ENCODE results near the gene FGD2.
A peak's percentile ranks its signal among the peaks of the same experiment; 100 is the strongest.

FGD2 gene, protein sequence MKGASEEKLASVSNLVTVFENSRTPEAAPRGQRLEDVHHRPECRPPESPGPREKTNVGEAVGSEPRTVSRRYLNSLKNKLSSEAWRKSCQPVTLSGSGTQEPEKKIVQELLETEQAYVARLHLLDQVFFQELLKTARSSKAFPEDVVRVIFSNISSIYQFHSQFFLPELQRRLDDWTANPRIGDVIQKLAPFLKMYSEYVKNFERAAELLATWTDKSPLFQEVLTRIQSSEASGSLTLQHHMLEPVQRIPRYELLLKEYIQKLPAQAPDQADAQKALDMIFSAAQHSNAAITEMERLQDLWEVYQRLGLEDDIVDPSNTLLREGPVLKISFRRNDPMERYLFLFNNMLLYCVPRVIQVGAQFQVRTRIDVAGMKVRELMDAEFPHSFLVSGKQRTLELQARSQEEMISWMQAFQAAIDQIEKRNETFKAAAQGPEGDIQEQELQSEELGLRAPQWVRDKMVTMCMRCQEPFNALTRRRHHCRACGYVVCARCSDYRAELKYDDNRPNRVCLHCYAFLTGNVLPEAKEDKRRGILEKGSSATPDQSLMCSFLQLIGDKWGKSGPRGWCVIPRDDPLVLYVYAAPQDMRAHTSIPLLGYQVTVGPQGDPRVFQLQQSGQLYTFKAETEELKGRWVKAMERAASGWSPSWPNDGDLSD

GRCh38 chr6:37005061-37005810, at the start of gene FGD2:
TSS of gene FGD2 (plus strand) at chr6:37005655. CDS start at chr6:37005818, 163 bp downstream.
- peak; percentile 19 for DNase-seq (ENCODE audit: low spot score)

GRCh38 chr6:36955671-36956445, 49.6 kb upstream of the FGD2 start:
- no peak for DNase-seq (ENCODE audit: low spot score)

DNA sequence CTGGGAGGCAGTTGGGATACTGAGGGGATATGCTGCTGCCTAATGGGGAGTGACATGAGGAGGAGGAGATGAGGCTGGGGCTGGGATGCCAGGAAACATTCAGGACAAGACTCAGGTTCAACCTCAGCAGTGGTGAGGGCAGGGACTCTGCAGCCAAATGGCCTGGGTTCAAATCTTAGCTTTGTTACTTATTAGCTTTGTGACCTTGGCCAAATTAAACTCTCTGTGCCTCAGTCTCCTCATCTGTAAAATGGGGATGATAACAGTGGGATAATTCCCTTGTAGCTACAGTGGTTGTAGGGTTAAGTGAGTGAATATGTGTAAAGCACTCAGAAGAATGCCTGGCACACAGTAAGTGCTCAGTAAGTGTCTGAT, 49.0 kb upstream of the FGD2 start:
- DNase-seq (ENCODE audit: low spot score), result no peak

DNA sequence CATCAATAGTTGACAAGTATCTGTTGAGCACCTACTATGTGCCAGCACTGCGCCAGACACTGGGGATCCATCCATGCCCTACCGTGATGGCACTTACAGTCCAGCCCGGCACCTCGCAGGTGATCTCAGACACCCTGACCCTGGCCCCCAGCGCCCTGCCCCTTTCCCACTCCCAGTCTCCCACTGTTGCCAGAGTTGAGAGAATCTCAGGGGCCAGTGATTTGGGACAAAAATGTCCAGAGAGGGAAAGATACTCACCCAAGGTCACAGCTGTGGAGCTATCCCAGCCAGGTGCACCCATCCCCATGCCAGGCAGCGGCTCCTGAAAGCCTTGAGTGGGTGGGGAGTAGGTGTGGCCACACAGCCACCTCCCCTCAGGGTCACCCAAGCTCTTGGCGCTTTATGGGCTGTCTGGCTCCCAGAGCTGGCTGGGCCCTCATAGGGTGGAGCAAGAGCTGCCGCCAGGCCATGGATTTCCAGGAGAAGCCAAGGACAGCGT, 47.6 kb upstream of the FGD2 start:
- no peak for DNase-seq (ENCODE audit: low spot score)

DNA sequence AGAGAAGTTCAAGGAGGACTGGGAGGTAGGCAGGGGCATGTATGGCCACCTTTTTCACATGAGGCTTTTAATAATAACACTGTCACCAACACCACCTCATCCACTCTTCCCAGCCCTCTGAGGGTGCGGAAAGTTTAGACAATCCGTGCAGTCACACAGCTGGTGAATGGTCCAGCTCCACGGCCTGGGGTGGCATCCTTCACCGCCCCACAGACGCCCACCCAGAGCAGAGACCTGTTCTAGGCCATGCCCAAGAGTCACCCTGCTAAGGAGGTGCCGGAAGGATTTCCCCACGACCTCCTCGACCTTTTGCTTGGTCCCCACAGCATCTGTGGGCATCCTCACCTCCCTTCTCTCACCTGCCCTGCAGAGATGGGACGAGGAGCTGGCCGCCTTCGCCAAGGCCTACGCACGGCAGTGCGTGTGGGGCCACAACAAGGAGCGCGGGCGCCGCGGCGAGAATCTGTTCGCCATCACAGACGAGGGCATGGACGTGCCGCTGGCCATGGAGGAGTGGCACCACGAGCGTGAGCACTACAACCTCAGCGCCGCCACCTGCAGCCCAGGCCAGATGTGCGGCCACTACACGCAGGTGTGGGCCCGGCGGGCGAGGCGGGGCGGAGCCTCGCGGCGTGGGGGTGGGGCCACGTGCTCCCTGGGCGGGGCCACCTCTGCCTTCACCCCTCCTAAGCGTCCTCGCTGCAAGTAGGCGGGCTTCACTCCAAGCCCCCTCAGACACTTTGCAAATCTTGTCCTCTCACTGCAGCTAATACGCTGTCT, 46.5 kb upstream of the FGD2 start:
- DNase-seq (ENCODE audit: low spot score), result no peak

DNA sequence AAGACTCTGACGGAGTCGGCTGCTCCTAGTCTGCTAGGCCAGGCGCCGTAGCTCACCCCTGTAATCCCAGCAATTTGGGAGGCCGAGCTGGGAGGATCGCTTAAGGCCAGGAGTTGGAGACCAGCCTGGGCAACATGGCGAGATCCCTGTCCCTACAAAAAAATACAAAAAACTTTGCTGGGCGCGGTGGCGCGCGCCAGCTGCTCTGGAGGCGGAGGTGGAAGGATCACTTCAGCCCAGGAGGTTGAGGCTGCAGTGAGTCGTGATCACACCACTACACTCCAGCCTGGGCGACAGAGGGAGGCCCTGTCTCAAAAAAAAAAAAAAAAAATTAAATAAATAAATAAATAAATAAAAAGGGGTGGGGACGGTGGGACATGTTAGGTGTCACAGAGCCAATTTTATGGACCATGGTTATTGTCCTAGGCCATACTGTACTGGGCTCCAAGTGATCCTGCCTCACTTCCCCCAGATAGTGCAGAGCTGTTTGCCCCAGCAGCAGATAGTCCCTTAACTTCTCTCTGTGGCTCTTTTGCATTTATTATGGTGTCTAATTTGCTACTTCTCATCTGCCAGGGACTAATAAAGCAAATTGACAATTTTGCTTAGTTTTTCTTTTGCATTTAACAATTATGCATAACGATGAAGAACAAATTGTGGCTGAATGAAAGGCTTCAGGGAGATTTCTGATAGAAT, 45.8 kb upstream of the FGD2 start:
- no peak for DNase-seq (ENCODE audit: low spot score)

DNA sequence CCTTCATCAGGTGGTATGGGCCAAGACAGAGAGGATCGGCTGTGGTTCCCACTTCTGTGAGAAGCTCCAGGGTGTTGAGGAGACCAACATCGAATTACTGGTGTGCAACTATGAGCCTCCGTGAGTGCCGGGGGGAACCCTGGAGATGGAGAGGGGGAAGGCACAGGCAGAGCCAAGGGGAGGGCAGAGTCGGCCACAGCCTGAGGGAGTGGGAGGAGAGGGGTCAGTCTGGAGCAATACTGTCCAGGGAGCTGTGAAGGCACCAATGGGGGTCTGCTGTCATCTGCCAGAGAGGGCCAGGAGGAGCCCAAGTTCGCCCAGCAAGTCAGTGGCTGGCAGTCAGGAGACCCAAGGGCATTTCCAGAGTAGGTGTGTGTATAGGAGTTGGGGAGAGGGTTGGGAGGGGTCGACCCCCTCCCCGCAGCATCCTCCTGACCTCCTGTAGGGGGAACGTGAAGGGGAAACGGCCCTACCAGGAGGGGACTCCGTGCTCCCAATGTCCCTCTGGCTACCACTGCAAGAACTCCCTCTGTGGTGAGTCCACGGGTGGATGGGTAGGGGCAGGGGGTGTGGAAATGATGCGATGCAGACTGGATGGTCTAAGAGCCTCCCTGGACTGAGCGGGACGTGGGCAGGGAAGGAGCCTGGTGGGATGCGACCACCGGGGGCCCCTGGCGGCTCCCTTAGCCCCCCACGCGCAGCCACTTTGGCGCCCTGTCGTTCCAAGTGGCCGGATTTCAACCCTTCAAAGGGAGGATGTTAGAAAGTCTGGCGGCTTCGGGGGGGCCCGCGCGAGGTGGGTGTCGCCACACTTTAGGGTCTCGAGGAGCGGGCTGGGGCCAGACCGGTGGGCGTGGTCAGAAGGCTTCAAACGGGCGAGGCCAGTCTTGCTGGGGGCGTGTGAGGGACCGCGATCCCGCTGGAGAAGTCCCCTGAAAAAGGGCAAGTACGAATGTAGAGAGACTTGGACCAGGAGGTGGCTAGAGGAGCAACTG, 43.7 kb upstream of the FGD2 start:
- no peak for DNase-seq (ENCODE audit: low spot score)

DNA sequence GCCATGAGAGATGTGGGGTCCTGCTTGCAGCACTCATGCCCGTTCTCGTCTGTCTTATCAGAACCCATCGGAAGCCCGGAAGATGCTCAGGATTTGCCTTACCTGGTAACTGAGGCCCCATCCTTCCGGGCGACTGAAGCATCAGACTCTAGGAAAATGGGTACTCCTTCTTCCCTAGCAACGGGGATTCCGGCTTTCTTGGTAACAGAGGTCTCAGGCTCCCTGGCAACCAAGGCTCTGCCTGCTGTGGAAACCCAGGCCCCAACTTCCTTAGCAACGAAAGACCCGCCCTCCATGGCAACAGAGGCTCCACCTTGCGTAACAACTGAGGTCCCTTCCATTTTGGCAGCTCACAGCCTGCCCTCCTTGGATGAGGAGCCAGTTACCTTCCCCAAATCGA, 42.6 kb upstream of the FGD2 start:
- DNase-seq (ENCODE audit: low spot score), result peak; percentile 83

- no peak for DNase-seq (ENCODE audit: low spot score)
These were observed 41.8 kb upstream of the FGD2 start for GRCh38 chr6:36963451-36964290.

- DNase-seq (ENCODE audit: low spot score), result no peak
These were observed 41.1 kb upstream of the FGD2 start for GRCh38 chr6:36964349-36964748.

DNA sequence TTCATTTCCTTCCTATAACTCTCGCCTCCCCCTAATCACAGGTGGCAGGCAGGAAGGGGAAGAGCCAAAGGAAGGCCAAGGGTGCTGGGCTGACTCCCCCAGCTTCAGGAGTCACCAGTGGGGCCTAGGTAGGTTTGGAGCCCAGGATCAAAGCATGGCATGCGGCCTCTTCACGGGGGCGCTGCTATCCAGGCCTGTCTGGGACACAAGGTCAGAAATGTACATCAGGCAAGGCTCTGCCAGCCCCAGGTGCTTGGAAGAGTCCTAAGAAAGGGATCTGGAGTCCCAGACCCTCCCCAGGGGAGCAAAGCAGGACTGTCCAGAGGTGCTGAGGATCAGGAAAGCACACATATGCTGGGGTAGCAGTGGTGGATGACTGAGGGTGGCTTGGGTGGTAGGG, 40.5 kb upstream of the FGD2 start:
- DNase-seq (ENCODE audit: low spot score), result no peak

DNA sequence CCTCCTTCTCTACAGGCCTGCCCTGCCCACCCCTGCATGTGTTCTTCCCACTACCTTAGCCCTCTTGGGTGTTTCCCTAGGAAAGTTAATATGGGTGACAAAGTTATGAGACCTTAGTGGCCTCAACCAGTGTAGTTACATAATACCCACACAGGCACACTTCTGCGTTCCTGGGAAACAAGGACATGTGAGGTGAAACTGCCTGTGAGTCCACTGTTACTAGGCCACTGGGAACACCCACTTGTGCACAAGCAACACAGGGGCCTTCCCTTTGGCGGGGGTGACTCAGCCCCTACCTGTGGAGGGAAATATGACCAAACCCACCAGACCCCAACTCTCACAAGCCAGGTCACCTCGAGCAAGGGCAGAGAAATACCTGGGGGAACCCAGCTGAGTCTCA, 38.2 kb upstream of the FGD2 start:
- DNase-seq (ENCODE audit: low spot score), result no peak

DNA sequence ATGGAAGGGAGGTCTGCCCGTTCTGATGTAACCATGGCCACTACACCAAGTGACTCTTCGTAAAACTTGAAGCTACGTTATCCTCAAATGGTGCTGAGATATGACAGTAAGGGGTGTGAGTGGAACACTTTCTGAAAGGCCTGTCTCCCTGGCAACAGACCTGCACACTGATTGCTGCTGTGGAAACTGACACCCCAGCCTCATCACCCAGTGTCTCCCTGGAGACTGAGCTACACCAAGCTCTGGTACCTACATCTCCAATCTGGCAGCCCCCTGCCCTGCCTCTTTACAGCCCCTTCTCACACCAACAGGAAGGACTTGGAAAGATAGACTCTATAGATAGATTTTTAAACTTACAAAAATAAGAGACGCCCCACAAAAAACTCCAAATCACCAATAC, 37.7 kb upstream of the FGD2 start:
- no peak for DNase-seq (ENCODE audit: low spot score)

GRCh38 chr6:36968266-36968977, 37.0 kb upstream of the FGD2 start:
- no peak for DNase-seq (ENCODE audit: low spot score)

- DNase-seq (ENCODE audit: low spot score), result no peak
These were observed 36.2 kb upstream of the FGD2 start for GRCh38 chr6:36969240-36969691.

DNA sequence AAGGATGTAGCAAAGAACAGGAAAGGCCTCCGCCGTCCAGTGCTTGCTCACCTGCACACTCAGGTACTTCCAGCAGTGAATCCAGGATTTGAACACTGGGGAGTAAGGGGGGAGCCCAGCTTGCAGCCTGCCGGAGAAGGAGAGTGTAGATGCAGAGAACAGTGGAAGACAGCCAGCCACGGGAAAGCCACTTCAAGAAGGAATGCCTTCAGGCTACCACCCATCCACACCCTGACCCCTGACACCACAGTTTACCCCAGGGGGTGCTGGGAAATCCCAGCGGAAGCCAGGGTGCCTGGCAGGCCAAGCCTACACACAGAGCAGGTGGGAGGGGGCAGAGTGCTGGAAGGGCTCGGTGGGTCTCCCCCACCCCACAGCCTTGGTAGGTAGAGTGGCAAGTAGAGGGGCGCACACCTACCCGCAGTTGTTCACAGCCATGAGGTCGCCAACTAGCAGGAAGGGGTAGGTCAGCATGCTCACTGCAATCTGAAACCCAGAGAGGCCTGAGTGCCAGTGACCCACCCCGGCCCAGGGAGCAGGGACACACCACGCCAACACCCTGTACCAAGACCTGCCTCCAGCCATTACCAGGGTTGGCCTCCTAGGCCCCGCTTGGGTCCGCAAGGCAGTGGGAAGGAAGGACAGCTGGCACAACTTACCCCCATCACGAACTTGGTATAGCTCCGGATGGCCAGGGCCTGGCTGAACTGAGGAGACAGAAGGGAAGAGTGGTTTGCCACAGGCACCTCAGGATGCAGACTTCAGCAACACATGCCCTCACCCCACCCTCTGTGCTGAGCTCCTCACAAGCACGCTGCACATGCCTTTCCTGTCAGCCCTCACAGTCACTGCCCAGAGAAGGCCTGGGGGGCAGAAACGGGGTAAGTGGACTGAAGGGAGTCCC, 35.2 kb upstream of the FGD2 start:
- DNase-seq (ENCODE audit: low spot score), result no peak

Data from pons (tissue), 1 donor.